HL-60 (cell line): ENCODE measurements around the gene GOLM1.

Experiments used
- CTCF ChIP-seq: IDR thresholded peaks from one replicate; pipeline ENCODE4 v1.5.1; 2011; ENCODE audit warnings: low read length, control low read depth, inconsistent platforms; ENCODE audit not compliant: insufficient read depth
- GABPA ChIP-seq: IDR thresholded peaks from 2 replicates; pipeline ENCODE4 v1.6.1; 2012; ENCODE audit warnings: low read depth
- POLR2AphosphoS5 ChIP-seq: IDR thresholded peaks from 2 replicates; pipeline ENCODE4 v1.6.1; 2012; ENCODE audit warnings: low read depth
- REST ChIP-seq: IDR thresholded peaks from 2 replicates; pipeline ENCODE4 v1.6.1; 2012; ENCODE audit warnings: low read depth; ENCODE audit not compliant: insufficient replicate concordance
- SPI1 ChIP-seq: IDR thresholded peaks from 2 replicates; pipeline ENCODE4 v1.6.1; 2012; ENCODE audit warnings: low read depth, mild to moderate bottlenecking, borderline replicate concordance

- TF ChIP-seq CTCF: no peak
- no peak for TF ChIP-seq POLR2AphosphoS5
- no peak for TF ChIP-seq REST
- no peak for TF ChIP-seq GABPA
- TF ChIP-seq SPI1: no peak
Measured at GRCh38 chr9:86061972-86062739, 37.2 kb downstream of the GOLM1 start.
